ENCODE data around the gene EIF2B2.

- TF ChIP-seq CTCF (IDR thresholded peaks at IDR 0.05) = no peak
- TF ChIP-seq POLR2A (IDR thresholded peaks at IDR 0.05) = no peak
Measured at GRCh38 chr14:74968811-74969210, 33.9 kb upstream of the EIF2B2 start.
